Measurements from ENCODE around the gene SCUBE1.

SCUBE1 gene

DNA sequence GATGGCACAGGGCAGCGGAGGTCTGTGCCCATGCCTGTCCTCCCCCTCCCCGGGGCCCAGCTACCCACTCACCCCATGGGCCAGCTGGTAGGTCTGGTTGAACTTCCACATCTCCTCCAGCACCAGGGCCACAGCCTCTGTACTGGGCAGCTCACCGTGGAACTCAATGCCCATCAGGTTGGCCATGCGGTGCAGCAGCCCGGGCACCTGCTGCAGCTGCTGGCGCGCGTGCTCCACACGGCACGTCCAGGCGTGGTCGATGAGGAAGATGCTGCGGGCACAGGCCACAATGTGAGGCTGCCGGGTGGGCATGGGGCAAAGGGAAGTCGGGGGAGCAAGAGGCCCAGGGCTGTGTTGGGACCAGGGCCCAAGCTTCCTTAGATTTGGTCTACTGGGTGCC is 162.5 kb downstream of the SCUBE1 start:
- no peak for DNase-seq (ENCODE audit: low read depth in 2 of 3, low spot score in 1 of 3)

DNA sequence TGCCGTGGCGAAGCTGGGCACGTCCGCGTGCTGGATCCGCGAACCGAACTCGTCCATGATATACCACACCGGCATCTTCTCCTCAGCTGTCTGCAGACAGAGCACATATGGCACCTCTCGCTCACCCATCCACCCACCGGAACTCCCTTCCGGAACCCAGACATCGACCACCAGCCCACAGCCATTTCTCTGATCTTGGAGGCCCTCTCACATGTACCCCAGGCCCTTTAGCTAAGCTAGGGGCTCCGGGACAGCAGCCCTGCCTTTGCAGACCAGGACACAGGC is 163.3 kb downstream of the SCUBE1 start:
- DNase-seq (ENCODE audit: low read depth in 2 of 3, low spot score in 1 of 3) = no peak

- no peak for DNase-seq (ENCODE audit: low read depth in 2 of 3, low spot score in 1 of 3)
Measured at GRCh38 chr22:43179146-43179910, 163.8 kb downstream of the SCUBE1 start.

- DNase-seq (ENCODE audit: low read depth in 2 of 3, low spot score in 1 of 3) = no peak
Measured at GRCh38 chr22:43177479-43177878, 165.7 kb downstream of the SCUBE1 start.

- no peak for DNase-seq (ENCODE audit: low read depth in 2 of 3, low spot score in 1 of 3)
Measured at GRCh38 chr22:43176090-43176489, 167.1 kb downstream of the SCUBE1 start.

DNA sequence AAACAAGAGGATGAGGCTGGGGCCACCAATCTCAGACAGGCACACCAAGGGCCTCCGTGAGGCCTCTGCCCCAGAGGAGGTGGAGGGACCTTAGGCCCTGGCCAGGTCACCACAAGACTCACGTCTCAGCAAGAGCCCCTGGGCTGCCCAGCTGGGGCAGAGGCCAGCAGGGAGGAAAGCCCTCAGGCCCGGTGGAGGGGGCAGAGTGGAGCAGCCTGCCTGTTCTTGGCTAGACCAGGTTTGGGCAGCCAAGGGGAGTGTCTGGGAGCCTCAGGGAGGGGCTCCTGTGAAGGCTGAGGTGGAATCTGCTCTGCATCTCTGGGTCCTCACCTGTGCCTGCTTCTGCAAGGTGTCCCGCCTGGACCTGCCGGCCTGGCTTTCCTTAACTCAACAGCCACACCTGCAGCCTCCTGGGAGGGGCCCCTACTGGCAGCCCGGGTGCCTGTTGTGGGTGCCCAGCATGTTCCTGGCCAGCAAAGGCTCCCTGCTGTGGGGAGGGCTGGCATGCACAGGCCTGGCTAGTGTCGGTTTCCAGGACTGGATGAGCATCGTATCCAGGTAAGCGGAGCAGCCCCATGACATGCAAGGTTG is 168.1 kb downstream of the SCUBE1 start:
- no peak for DNase-seq (ENCODE audit: low read depth in 2 of 3, low spot score in 1 of 3)

- no peak for DNase-seq (ENCODE audit: low read depth in 2 of 3, low spot score in 1 of 3)
Measured at GRCh38 chr22:43173976-43174720, 169.0 kb downstream of the SCUBE1 start.

- DNase-seq (ENCODE audit: low read depth in 2 of 3, low spot score in 1 of 3) = no peak
Measured at GRCh38 chr22:43173566-43173965, 169.6 kb downstream of the SCUBE1 start.

DNA sequence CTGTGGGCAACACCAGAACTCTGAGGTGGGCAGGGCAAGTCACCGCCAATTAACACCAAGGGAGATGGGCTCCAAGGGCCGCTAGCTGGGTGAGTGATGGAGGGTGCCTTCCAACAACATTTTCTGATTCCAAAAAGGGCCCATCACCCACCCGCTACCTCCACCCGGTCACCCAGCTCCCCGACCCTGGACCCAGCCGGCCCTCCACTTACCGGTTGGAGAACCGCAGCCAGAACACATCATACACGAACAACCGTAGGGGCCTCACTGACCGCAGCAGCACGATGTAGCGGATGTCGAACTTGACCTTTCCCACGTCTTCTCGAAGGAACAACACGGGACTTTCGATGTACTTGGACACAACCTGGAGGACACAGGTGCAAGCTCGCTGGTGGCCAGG is 171.0 kb downstream of the SCUBE1 start:
- DNase-seq (ENCODE audit: low read depth in 2 of 3, low spot score in 1 of 3) = no peak

DNA sequence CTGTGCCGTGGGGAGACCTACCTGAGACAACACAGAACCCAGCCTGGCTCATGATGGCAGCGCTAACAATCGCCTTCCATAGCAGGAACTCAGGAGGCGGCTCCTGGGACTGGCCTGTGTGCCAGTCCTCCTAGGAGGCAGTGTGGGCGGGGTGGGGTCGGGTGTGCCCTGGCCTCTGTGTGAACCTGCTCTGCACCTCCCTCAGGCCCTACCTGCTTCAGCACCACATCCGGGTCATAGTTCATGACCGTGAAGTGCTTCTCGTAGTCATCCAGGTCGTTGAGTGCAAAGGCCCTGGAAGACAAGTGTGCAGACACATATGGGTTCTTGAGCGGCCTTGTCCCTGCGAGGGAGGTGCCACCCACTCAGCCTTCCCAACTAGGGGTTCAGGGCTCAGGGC is 171.6 kb downstream of the SCUBE1 start:
- no peak for DNase-seq (ENCODE audit: low read depth in 2 of 3, low spot score in 1 of 3)

DNA sequence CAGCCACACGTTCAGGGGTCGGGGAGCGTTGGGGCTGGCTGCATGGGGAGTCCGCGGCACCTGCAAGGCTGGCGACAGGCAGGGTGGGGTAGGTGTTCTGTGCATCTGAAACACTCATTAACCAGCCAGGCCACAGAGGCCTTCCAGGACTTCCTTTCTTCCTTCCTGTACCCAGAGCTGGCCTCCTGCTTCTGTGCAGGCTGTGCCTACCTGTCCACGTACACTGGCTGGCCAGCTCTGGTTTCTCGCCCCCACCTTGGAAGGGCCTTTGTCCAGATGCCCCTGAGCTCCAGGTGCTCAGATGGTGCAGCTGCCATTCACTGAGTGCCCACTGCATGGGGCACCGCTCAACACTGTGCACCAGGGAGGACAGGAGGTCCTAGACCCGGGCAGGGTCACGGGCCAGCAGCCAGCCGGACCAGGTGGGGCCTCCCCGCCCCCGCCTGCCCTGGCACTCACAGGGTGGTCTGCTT is 172.1 kb downstream of the SCUBE1 start:
- DNase-seq (ENCODE audit: low read depth in 2 of 3, low spot score in 1 of 3) = no peak

DNA sequence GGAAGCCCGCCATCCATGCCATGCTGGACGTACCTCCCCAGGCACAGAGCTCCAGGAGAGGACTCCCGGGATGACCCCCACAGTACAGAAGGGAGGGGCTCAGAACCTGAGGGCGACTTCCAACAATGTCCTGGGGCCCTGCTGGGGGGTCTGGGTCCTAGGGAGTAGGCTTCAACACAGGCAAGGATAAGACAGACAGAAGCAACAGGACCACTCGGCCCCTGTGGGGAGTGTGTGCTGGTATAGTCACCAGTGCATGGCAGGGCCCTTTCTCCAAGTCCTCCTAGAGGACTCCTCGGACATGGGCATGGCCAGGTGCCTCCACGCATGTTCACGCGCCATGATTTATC is 173.1 kb downstream of the SCUBE1 start:
- no peak for DNase-seq (ENCODE audit: low read depth in 2 of 3, low spot score in 1 of 3)

GRCh38 chr22:43169310-43170130 is 173.7 kb downstream of the SCUBE1 start:
- DNase-seq (ENCODE audit: low read depth in 2 of 3, low spot score in 1 of 3) = no peak

DNA sequence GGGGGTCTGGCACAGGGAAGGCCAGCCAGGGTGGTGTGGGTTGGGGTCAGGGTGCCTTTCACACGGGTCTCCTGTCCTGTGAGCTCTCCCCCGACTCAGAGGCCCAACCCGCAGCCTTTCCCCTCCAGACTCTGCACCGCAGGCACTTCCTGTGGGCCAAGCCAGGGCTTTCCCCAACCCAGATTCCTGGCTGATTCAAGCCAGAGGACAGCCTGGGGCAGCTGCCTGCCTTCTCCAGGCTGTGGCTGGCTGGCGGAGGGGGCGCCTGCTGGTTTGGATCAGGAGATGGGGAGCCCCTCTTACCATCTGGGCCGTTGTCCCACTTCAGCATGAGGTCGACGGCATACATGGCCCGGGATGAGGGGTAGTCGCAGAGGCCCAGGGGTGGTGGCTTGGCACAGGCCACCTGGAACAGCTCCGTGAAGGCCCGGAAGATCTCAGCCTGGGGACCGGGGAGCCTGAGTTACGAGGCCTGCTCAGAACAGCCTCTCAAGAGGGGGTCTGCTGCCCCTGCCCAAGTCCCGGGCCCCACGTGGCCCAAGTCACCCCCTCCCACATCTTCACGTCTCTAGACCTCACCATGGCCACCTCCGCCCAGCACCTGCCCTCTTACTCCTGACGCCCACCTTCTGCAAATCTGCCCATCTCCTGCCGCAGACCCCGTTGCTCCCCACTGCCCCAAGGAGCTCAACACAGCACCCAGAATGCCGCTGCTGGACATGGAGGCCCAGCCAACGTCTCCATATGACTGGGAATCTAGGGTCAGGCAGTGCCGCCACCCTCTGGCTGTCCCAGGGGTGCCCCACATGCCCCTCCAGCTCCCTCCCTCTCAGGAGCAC is 174.5 kb downstream of the SCUBE1 start:
- DNase-seq (ENCODE audit: low read depth in 2 of 3, low spot score in 1 of 3) = no peak

DNA sequence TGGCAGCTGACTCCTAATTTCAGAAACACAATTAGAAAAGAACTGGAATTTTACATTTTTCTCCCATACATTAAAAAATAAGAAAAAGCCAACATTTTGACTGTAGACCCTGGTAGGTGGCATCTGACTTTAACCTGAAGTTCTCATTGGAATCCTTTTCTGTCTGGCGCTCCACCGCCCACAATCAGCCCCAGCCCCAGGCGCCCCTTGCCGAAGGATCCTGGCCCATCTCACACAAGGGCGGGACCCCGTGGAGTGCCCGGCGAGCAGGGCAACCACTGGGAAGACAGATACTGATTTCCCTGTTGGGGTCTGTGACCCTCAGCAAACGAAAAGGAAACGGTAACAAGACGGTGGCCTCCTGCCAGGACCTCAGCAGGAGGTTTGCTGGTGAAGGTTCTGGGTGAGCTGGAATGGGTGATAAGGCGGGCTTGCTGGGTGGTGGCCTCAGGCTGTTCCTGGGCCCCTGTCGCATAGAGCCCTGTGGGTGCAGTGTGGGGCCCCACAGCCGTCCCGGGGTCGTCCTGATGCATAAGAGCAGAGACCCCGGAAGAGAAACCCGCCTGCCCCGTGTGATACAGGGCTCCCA is 176.1 kb downstream of the SCUBE1 start:
- DNase-seq (ENCODE audit: low read depth in 2 of 3, low spot score in 1 of 3) = no peak

DNA sequence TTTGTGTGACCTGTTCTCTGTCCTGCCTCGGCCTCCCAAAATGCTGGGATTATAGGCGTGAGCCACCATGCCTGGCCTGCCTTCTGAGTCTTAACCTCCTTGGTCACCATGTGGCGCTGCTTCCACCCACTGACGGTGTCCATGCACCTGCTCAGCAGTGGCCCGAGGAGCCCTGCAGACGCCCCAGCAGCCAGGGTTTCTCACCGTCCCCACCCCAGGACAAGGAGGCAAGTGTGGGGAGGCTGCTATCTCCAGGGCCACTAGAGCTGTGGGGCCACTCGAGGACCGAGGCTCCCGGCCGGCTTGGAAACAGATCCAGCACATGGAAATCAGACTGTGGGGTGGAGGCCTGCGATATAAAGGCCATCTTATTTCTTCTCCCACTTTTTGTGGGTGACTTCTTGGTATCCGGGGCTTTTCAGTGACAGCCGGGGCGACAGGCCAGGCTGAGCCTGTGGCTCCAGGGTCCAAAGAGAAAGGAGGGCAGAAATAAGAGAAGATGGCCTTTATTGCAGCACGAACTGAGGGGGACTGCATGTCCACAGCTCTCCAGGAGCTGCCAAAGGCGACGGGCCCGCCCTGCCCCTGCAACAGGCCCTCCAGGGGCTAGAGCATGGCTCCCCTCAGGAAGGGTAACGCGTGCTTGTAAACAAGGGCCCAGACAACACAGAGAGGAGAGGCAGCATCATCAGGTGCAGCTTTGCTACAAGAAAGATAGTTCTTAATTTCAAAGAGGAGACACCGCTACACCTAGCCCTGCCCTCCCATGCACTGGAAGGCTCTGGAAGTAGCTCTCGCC is 176.8 kb downstream of the SCUBE1 start:
- no peak for DNase-seq (ENCODE audit: low read depth in 2 of 3, low spot score in 1 of 3)

DNA sequence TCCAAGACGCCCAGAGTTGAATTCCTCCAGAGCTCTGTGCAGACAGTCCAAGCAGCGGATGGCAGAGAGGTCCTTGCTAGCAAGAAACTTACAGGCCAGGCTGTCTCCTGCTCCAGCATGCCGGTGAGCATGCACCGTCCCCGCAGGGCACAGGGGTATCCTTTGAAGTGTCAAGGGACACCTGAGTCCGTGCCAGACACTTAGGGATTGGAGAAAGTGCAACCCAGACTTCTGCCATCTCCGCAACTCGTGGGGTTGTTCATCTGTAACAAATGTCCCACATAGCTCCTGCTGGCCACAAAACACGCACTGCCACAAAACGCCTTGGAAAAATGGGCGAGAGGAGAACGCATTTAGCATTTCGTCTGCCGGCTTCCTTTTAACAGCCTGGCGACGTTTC is 178.5 kb downstream of the SCUBE1 start:
- no peak for DNase-seq (ENCODE audit: low read depth in 2 of 3, low spot score in 1 of 3)

DNA sequence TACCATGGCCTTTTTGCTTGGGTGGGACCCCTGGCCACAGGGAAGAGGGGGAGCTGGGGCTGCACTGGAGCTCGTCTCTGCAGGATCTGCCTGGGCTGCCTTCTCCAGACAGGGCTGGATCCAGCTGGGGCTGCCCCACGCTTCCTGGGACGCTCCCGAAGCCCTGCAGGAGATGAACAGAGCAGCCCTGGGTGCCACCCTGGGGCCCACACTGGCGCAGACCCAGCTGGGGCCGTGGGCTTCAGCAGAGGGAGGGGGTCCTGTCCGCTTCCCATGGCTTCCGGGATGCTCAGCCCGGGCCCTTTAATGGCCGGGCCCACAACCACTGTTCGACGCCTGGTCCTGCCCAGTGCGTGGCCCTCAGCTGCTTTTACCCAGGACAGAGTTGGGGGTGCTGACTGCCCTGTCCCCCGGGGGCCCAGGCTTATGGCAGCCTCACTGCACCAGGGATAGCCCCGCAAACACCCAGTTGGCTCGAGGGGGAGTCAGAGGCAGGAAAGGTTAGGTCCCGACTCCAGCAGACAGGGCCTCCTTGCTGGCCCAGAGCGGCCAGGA is 179.9 kb downstream of the SCUBE1 start:
- no peak for DNase-seq (ENCODE audit: low read depth in 2 of 3, low spot score in 1 of 3)

DNA sequence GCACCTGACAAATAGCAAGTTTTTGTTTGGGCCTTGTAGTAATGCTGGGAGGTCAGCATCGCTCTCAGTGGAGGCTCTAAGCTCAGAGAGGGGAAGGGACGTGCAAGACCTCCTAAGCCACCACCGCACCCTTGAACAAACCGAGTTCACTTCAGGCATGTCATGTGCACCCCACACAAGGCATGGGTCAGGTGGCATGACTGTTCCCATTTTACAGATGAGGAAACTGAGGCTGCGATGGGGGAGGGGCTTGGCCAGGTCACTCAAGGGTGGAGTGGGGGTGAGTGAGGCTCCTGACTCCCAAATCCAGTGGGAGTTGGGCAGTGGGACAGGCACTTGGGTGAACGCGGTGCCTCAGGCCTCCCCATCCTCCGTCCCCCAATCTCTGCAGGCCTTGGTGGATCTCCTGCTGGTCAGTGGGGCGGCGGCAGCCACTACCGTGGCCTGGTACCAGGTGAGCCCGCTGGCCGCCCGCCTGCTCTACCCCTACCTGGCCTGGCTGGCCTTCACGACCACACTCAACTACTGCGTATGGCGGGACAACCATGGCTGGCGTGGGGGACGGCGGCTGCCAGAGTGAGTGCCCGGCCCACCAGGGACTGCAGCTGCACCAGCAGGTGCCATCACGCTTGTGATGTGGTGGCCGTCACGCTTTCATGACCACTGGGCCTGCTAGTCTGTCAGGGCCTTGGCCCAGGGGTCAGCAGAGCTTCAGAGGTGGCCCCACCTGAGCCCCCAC is 180.6 kb downstream of the SCUBE1 start:
- DNase-seq (ENCODE audit: low read depth in 2 of 3, low spot score in 1 of 3) = no peak

All from stimulated activated CD4-positive, alpha-beta T cell treated with anti-CD3 and anti-CD28 coated beads, Interleukin-12 subunit alpha, Interleukin-12 subunit beta, amount 100 ng/mL, for 48 hours (primary cell).